HG03196 (cell line): ENCODE measurements around the gene S100A3.
"Not testable (repeated sequence)": the region's sequence is repeated elsewhere in the genome, so short reads cannot be mapped to it uniquely, and the experiment has no call there.

Source experiments
- ATAC-seq: cut with Tn5 transposase; IDR thresholded peaks from one replicate; pipeline ENCODE4 v1.9.1; 2021; ENCODE audit not compliant: unreplicated experiment

S100A3 gene

GRCh38 chr1:153535242-153536011 is 13.6 kb downstream of the S100A3 start, which contains the start of gene S100A6:
Gene S100A6, minus strand, starts transcription at chr1:153535991. Its CDS starts 652 bp downstream, at chr1:153535339.
- ATAC-seq = no peak

- ATAC-seq = no peak
These were observed 14.2 kb downstream of the S100A3 start for GRCh38 chr1:153534925-153535241.

GRCh38 chr1:153534226-153534924 is 14.7 kb downstream of the S100A3 start:
- ATAC-seq = no peak

GRCh38 chr1:153533689-153534201 is 15.3 kb downstream of the S100A3 start:
- no peak for ATAC-seq

- ATAC-seq = no peak
These were observed 16.1 kb downstream of the S100A3 start for GRCh38 chr1:153532769-153533599.

- ATAC-seq = no peak
These were observed 16.9 kb downstream of the S100A3 start for GRCh38 chr1:153532181-153532580.

GRCh38 chr1:153531638-153532037 is 17.4 kb downstream of the S100A3 start:
- no peak for ATAC-seq

- no peak for ATAC-seq
These were observed 21.4 kb downstream of the S100A3 start for GRCh38 chr1:153527683-153528040.

- no peak for ATAC-seq
These were observed 21.9 kb downstream of the S100A3 start for GRCh38 chr1:153527023-153527682.

- ATAC-seq = no peak
These were observed 22.9 kb downstream of the S100A3 start for GRCh38 chr1:153526132-153526543.

- ATAC-seq = no peak
These were observed 23.9 kb downstream of the S100A3 start for GRCh38 chr1:153525088-153525728.

- ATAC-seq = not testable (repeated sequence)
These were observed 26.6 kb downstream of the S100A3 start for GRCh38 chr1:153522353-153523048.

GRCh38 chr1:153521808-153522207 is 27.2 kb downstream of the S100A3 start:
- ATAC-seq = not testable (repeated sequence)

- ATAC-seq = no peak
These were observed 28.1 kb downstream of the S100A3 start for GRCh38 chr1:153520818-153521476.

GRCh38 chr1:153520137-153520691 is 28.8 kb downstream of the S100A3 start:
- not testable (repeated sequence) for ATAC-seq

GRCh38 chr1:153519242-153519641 is 29.8 kb downstream of the S100A3 start:
- no peak for ATAC-seq

GRCh38 chr1:153515504-153516394 is 33.3 kb downstream of the S100A3 start:
- ATAC-seq = no peak

- no peak for ATAC-seq
These were observed 35.4 kb downstream of the S100A3 start for GRCh38 chr1:153513666-153514065.
